ENCODE data around the gene ABCG2.
"Not testable (repeated sequence)": the region's sequence is repeated elsewhere in the genome, so short reads cannot be mapped to it uniquely, and the experiment has no call there.

ABCG2 gene

GRCh38 chr4:88163336-88163735 lies 4.9 kb upstream of the ABCG2 start:
- DNase-seq, result no peak

GRCh38 chr4:88162626-88163025 lies 4.2 kb upstream of the ABCG2 start:
- DNase-seq, result no peak

GRCh38 chr4:88159229-88159725 lies 838 bp upstream of the ABCG2 start:
- DNase-seq, result no peak

DNA sequence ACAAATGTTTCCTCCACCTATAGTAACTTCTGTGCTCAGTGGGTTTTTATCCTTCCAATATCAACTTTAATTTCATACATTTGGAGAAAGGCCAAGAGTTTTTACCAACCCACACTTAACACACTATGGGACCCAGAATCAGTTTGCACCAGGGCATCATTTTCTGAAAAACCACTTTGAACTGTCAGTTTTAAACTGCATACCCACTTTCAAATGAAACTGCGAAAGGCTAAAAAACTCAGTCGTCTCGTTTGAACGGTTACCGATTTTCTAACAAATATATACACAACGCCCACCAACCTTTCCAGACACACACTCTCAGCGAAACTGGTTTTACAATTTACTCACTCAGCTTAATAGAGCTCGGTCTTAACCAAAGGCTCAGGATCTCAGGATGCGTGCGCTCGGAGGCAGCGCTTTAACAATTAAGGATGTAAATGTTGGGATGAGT lies 376 bp downstream of the ABCG2 start:
- DNase-seq, result no peak

DNA sequence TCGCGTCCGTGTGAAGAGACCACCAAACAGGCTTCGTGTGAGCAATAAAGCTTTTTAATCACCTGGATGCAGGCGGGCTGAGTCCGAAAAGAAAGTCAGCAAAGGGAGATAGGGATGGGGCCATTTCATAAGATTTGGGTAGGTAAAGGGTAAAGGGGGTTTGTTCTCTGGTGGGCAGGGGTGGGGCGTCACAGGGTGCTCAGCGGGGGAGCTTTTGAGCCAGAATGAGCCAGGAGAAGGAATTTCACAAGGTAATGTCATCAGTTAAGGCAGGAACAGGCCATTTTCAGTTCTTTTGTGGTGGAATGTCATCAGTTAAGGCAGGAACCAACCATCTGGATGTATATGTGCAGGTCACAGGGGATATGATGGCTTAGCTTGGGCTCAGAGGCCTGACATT lies 6.1 kb downstream of the ABCG2 start:
- not testable (repeated sequence) for DNase-seq

DNA sequence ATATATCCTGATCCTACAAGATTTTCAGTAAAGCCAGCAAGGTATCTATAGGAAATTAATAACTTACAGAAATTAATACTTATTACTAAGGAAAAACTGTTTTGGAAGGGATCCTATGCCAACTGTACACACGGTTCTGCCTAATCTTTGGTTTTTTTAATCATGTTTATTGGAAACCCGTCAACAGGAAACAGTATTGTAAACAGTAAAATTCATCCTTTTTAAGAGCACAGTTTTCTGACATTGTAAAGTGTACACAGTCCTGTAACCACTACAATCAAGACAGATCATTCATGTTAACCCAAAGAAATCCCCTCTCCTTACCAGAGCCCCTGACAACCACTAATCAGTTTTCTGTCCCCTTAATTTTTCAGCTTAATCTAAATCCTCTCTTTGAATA lies 9.9 kb downstream of the ABCG2 start:
- no peak for DNase-seq

GRCh38 chr4:88147799-88148217 lies 10.6 kb downstream of the ABCG2 start:
- DNase-seq, result peak; percentile 86

GRCh38 chr4:88146891-88147290 lies 11.5 kb downstream of the ABCG2 start:
- DNase-seq, result no peak

GRCh38 chr4:88144866-88145300 lies 13.6 kb downstream of the ABCG2 start:
- DNase-seq, result peak; percentile 70

DNA sequence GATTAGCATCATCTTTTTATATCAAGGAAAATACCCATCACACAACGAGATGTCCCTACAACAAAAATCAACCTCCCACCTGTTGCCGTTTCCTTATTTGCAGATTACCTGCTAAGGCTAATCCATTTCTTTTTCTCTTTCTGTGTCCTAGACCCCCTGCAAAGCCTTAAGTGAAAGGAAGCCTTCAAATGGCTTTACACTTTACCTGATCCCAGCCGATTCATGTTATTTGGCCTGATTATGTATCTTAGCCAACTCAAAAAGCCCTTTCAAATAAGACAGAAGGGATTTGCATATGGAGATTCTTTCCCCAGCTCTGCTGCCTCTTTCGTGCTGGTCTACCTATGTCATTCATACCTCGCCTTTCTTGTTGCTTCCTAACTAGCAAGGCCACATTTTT lies 14.4 kb downstream of the ABCG2 start:
- DNase-seq, result no peak

GRCh38 chr4:88143504-88143903 lies 14.9 kb downstream of the ABCG2 start:
- DNase-seq, result no peak

DNA sequence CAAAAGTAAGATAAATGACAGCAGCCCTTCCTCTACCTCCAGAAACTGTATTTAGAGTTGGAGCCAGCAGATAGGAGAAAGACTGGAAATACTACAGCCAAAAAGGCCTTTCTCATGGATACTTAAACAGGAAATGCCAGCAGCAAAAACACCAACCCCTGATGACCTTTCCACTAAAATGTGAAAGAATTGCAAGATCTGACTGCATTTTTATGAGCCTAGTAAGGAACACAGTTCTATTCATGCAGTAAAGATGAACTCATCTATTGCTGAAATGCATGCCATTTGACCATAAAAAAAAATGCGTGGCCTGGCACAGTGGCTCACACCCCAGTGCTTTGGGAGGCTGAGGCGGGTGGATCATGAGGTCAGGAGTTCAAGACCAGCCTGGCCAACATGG lies 19.9 kb downstream of the ABCG2 start:
- DNase-seq, result no peak

DNA sequence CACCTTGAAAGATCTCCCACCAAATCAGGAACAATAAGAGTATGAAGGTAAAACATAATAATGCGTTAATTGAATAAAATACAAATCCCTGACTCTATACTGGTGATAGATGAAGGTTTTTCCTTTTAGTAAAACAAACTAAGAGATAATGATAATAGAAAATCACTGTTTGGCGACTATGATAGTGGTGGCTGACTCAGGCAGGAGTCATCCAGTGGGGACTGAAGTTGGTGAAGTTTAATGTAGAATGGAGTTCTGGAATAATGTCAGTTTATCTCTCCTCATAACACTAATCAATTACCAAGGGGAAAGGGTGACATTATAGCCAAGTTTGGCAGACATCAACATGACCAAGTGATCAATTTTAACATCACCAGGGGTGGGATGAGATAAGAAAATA lies 21.3 kb downstream of the ABCG2 start:
- DNase-seq, result no peak

GRCh38 chr4:88136249-88136648 lies 22.2 kb downstream of the ABCG2 start:
- DNase-seq, result peak; percentile 71

DNA sequence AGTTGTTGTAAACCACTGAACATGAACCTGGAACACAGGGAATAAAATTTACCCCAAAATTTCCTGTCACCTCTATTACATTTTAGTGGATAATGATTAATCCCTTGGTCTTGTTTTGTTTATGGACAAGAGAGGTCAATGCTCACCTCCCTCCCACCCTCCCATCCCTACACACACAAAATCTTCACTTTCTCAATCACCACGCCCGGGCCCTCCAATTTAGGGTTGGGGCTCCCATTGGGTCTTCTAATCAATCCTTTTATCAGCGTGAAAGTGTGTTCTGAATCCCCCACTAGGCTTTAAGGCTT lies 23.1 kb downstream of the ABCG2 start:
- DNase-seq, result no peak

- no peak for DNase-seq
These were observed 23.7 kb downstream of the ABCG2 start for GRCh38 chr4:88134536-88135355.

DNA sequence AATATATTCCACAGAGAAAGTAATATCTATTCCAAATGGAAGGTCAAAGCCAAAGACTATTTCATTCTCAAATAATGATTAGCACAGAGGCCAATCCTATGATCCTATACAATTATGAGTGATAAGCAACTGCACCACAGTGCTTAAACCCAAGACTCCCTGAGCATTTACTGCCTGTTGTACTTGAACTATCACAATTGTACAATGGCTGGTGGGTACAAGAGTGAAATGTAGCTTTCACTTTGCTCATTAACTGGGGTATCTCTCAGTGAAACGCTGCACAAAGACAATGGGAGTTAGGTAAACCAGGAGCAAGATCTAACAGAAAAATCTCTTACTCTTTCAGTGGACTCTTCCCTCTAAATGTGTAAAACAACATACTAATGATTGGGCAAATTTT lies 24.3 kb downstream of the ABCG2 start:
- DNase-seq, result no peak

GRCh38 chr4:88130544-88131305 lies 27.7 kb downstream of the ABCG2 start:
- no peak for DNase-seq

DNA sequence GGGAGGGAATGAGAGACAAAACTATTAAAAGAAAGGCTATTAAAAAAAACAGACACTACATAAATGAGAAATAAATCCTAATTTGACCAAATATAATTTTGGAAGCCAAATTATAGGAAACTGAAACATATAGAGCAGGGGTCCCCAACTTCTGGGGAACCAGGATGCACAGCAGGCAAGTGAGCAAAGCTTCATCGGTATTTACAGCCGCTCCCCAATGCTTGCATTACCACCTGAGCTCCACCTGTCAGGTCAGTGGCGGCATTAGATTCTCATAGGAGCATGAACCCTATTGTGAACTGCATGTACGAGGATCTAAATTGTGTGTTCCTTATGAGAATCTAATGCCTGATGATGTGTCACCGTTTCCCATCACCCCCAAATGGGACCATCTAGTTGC lies 28.4 kb downstream of the ABCG2 start:
- no peak for DNase-seq

DNA sequence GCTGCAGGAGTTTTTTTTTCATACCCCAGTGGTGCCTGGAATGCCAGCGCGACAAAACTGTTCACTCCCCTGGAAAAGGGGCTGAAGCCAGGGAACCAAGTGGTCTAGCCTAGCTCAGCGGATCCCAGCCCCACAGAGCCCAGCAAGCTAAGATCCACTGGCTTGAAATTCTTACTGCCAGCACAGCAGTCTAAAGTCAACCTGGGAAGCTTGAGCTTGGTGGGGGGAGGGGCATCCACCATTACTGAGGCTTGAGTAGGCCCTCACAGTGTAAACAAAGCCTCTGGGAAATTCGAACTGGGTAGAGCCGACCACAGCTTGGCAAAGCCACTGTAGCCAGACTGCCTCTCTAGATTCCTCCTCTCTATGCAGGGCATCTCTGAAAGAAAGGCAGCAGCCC lies 36.2 kb downstream of the ABCG2 start:
- not testable (repeated sequence) for DNase-seq

- DNase-seq, result no peak
These were observed 38.5 kb downstream of the ABCG2 start for GRCh38 chr4:88119943-88120342.

DNA sequence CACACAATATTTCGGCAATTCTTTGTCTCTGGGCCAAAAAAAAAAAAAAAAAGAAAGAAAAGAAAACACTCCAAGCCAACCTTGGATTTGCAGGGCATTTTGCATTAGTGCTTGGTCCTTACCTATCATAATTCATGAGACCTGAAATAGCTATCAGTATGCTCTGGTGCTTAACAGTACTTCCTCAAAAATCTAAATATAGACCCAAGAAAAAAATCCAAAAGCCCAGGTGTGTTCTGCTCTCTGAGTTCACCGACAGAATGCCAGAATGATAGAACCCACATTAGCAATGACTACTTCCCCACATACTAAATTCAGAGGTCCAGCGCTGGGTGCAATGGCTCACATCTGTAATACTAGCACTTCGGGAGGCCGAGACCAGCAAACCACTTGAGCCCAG lies 42.9 kb downstream of the ABCG2 start:
- DNase-seq, result no peak

DNA sequence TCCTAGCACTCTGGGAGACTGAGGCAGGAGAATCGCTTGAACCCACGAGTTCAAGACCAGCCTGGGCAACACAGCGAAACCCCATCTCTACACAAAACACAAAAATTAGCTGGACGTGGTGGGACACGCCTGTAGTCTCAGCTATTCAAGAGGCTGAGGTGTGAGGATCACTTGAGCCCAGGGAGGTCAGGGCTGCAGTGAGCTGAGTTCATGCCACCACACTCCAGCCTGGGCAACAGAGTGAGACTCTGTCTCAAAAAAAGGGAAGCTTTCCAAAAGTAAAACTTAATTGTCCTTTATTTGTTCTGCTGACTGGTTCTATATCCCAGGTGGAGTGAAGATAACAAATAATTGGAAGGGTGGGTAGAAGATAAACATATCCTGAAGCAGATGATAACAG lies 45.6 kb downstream of the ABCG2 start:
- DNase-seq, result no peak

DNA sequence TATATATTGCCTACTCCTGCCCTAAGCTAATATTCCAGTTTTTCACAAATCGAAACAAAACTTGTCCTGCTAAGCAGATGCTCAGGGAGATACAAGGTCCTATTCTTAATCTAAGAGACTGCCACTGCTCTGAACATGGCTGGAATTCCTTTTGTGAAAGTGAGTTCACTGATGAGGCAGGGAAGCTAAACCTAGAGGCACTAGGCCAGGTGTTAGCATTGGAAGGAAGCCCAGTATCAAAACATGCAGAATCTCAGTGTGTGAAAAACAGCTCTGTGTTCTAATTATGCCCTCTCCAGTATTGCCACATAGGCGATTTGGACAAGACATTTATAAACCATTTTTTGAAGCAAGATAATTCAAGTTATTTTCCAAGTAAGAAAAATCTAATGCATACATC lies 47.6 kb downstream of the ABCG2 start:
- no peak for DNase-seq

Measured in islet precursor cell (in vitro differentiated cells).